HG03097 (cell line): ENCODE measurements around the gene ATP2B2.

ENCODE experiments used
- ATAC-seq: cut with Tn5 transposase; IDR thresholded peaks from one replicate; pipeline ENCODE4 v1.9.1; 2021; ENCODE audit not compliant: unreplicated experiment, low FRiP score

Gene ATP2B2

DNA sequence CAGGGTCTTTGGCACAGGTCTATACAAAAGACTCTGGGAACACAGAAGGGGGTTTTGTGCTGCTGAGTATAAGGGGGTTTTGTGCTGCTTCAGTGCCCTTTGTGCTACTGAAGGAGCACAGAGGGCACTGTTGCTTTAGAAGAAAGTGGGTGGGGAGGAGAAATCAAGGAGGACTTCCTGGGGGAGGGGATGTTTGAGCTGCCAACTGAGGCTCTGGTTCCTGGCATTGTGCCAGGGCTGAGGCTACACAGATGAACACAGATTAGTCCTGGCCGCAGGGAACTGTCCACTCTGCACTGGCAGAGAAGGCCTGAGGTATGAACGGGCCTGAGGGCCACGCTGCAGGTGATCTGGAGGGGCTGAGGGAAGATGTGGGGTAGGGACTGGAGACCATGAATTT lies 152.2 kb downstream of the ATP2B2 start:
- ATAC-seq: no peak

GRCh38 chr3:10352146-10352911 lies 153.1 kb downstream of the ATP2B2 start:
- no peak for ATAC-seq

GRCh38 chr3:10351013-10351735 lies 154.2 kb downstream of the ATP2B2 start:
- ATAC-seq: no peak

DNA sequence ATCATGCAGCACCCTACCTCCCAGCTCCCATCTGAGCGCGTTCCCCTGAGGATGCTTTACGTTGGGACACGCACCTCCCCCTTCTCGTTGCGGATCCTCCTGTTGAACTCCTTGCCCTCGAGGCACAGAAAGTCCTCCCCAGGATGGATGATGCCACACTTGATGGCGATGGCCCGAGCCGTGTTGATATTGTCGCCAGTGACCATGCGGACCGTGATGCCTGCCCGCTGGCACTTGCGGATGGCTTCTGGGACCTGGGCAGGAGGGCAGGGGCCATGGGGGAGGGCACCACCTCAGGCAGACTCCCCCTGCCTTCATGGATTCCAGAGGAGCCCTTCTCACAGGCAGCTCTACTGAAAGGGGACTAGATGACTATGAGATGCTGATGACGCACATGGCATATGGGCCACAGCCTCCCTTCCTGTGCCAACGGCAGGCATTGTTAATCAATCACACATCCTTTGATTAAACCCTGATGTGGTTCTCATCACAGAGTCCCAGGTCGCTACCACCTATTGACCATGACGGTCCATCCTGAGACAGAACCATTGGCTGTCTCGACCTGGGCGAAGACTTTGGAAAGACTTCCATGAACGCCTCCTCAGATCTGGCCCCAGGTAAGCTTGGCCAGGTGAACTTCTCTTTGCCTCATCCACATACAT lies 154.9 kb downstream of the ATP2B2 start:
- ATAC-seq: no peak

- no peak for ATAC-seq
Measured at GRCh38 chr3:10349801-10350200, 155.6 kb downstream of the ATP2B2 start.

DNA sequence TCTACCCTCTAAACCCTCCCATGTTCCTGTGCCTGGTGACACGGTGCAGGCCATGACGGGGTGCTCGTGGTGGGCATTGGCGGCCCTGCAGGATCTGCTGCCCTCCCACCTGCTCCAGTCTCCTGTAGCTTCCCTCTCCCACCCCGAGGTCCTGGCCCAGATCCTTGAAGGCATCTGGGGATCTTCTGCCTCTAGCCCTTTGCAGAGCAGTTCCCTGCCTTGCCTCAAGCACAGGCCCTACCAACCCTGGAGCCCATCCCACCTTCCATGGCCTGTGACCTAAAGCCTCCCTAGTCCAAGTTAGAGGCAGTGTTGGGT lies 157.0 kb downstream of the ATP2B2 start:
- no peak for ATAC-seq

DNA sequence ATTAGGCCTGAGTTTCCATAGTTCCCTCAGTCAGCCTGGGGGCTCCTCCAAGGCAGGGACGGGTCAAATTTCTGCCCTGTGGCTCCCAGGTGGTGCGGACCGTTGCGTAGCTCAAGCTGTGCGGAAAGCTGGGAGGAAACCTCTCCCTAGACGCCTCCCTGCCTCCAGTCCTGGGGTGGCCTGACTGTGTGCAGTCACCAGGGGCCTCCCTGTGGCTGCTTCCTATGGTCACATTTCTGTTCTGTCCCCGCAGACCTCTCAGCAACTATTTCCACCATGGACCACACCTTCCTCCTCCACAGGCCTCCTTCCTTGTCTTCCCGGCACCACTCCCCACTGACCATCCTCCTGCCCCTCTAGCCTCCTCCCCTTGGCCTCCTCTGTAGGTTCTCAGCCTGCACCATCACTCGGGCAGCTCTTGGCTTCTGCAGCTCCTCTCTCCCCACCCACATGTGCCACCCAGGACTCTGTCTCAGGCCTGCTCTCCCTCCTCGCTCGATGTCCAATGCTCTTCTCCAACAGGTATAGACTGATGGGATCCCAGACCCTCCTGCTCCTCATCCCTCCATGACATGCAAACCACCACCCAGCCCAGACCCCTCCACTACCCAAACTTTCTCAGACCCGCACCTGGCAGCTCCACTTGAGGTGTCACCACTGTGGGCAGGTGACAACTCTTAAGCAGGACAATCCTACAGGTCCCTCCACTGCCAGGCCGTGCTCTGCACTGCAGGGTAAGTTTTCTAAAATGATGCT lies 157.6 kb downstream of the ATP2B2 start:
- no peak for ATAC-seq

DNA sequence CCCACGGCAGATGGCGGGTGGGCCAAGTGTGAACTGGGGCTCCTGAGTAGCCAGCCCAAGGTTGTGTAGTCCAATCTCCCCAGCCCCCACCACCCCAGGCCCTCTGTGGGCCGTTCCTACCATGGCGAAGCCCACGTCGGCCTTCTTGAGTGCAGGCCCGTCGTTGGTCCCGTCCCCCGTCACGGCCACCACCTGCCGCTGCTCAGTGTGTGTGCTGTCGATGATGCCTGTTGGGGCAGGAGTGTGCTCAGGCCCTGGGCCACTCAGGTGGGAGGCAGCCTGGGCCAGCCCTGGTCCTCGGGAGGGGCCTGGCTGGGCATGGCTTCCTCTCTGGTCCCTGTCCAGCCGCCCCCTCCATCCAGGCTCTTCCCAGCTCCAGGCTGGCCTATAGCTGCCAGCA lies 159.5 kb downstream of the ATP2B2 start:
- no peak for ATAC-seq

DNA sequence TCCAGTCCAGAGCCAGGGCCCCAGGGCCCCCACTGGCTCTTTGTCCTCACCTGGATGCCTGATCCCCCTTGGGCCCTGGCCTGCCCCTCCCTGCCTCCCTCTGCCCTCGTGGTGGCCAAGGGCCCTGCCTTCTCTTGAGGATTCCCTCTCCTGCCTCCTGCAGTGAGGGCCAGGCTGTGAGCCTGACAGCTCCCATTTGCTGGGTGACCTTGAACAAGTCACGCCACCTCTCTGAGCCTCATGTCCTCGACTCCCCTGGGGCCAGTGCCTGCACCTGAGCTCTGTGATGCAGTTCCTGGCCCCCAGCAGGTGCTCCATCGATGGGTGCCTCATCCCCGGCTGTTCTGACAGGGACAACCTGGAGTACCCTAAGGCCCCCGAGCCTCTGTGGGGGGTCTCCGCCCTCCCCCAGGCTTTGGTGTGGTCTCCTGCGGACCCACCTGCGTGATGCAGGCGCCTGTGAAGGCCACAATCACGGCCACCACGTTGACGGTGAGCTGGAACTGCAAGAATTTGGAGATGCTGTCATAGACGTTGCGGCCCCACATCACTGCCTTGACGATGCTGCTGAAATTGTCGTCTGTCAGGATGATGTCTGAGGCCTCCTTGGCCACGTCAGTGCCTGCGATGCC lies 160.3 kb downstream of the ATP2B2 start:
- no peak for ATAC-seq

GRCh38 chr3:10344147-10344943 lies 161.0 kb downstream of the ATP2B2 start:
- ATAC-seq: no peak

- ATAC-seq: no peak
Measured at GRCh38 chr3:10343526-10343925, 161.9 kb downstream of the ATP2B2 start.

- ATAC-seq: no peak
Measured at GRCh38 chr3:10342781-10343180, 162.6 kb downstream of the ATP2B2 start.

GRCh38 chr3:10341901-10342398 lies 163.4 kb downstream of the ATP2B2 start:
- ATAC-seq: no peak

- ATAC-seq: no peak
Measured at GRCh38 chr3:10340476-10340875, 164.9 kb downstream of the ATP2B2 start.

DNA sequence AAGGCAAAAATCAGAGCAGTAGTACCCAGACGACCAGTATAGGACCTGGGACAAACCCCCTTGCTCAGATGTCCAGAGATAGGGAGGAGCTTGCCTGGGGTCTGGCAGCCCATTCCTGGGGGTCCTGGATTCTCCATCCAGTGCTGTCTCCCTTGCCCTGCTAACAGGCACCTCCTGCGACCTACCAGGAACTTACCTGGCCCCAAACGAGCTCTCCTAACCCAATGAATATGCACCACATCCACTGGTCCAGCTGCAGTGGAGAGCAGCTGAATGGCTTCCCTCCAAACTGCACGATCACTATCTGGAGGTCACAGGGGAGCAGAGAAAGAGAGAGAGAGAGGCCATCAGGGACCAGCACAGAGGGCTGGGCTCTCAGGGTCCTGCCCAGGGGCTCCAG lies 165.3 kb downstream of the ATP2B2 start:
- no peak for ATAC-seq

GRCh38 chr3:10339376-10339955 lies 165.9 kb downstream of the ATP2B2 start:
- ATAC-seq: no peak

DNA sequence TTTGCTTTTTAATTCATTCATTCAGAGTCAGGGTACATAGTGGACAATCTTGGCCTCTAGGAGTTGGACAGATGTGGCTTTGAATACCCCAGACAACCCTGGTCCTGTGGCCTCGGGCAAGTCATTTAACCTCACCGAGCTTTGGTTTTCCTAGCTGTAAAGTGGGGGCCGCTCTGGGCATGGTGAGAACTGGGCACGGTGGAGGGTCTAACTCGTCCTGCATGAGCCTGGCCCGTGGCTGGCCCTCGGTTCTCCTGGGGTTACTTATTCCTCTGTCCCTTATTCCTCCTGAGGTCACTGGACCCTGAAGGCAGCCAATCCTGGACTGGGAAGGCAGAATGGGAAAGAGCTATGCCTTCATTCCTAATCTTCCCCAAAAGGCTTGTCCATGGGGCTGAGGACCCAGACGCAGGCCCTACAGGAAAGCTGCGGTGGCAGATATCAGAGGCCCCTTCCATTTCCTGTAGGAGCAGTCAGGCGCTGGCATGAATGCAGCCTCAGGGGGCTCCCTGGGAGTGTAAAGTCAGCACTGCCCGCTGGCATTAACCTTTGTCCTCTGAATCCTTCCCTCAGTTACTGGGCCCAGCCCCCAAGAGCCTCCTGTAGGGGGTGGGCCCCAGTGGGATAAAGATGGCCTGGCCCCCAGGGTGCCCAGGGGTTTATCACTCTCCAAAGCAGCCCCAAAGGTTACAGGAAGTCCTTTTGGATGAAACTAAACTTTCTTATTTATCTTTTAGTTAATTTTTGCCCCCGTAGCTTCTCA lies 166.6 kb downstream of the ATP2B2 start:
- ATAC-seq: no peak

DNA sequence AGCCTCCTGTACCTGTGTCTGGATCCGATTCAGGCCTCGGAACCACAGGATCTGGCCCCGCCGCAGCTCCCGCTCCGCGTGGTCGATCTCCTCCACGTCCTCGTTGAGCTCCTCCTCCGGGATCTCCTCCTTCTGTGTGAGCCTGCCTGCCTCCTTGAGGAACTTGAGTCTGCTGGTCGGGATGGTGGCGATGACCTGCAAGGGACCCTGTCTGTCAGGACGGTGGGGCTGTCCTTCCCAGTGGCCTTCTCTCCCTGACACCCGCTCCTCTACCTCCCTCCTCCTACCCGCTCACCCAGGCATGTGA lies 167.3 kb downstream of the ATP2B2 start:
- no peak for ATAC-seq
